CD4-positive, alpha-beta T cell (primary cell): ENCODE results near the gene PAX5. TPM values are rescaled to one million over a fixed set of nuclear protein-coding genes. Genes with fewer than 3 reads are reported as not detected.

Experiments used
- ATAC-seq: fragments of 200-7000 bp; cut with Tn5 transposase; one replicate; pipeline ENCODE4 v1.10.0; 2022; ENCODE audit warnings: mild to moderate bottlenecking; ENCODE audit not compliant: poor library complexity
- CTCF ChIA-PET: fragments of 350-600 bp; sonication (Branson Sonifier 250); formaldehyde crosslinking; loops from one replicate; lab custom pipeline; 2021; ENCODE audit warnings: antibody characterized with exemption, inconsistent platforms; lab: Charles Lee
- POLR2A ChIA-PET: fragments of 350-600 bp; sonication (Branson Sonifier 250); formaldehyde crosslinking; loops from one replicate; lab custom pipeline; 2021; ENCODE audit warnings: antibody characterized with exemption, inconsistent platforms; lab: Charles Lee
- DNase-seq, 14 experiments: peaks; one replicate each; pipeline ENCODE4 v3.0.0-alpha.2; 2013 to 2020; ENCODE audit warnings: mixed read lengths in 2 of 14
- H3K27ac ChIP-seq, 2 donors: one replicate each; pipeline versions ENCODE4 v1.5.1 to v1.7.0; 2013; ENCODE audit warnings: low read length in 2 of 2, low read depth in 1 of 2, mild to moderate bottlenecking in 1 of 2
- H3K27me3 ChIP-seq, 2 experiments: 1 replicate in 1 of 2; 2 replicates in 1 of 2; pipeline versions ENCODE4 v1.6.1 to v1.7.0; 2013; ENCODE audit warnings: low read length in 2 of 2, control low read depth in 1 of 2, mild to moderate bottlenecking in 1 of 2, moderate library complexity in 1 of 2; ENCODE audit not compliant: insufficient read depth in 2 of 2, control insufficient read depth in 1 of 2
- H3K36me3 ChIP-seq: one replicate; pipeline ENCODE4 v1.6.1; 2013; ENCODE audit warnings: low read length, control low read depth; ENCODE audit not compliant: insufficient read depth
- H3K4me1 ChIP-seq: one replicate; pipeline ENCODE4 v1.6.1; 2013; ENCODE audit warnings: low read length, control low read depth; ENCODE audit not compliant: insufficient read depth
- H3K4me3 ChIP-seq: one replicate; pipeline ENCODE4 v1.5.1; 2013; ENCODE audit warnings: mild to moderate bottlenecking, low read length, moderate library complexity
- H3K9me3 ChIP-seq, 2 experiments: 1 replicate in 1 of 2; 2 replicates in 1 of 2; pipeline versions ENCODE4 v1.6.1 to v1.7.0; 2013; ENCODE audit warnings: low read length in 2 of 2, mild to moderate bottlenecking in 2 of 2, control low read depth in 1 of 2, moderate library complexity in 1 of 2; ENCODE audit not compliant: control insufficient read depth in 1 of 2, insufficient read depth in 1 of 2
- H3K27ac Mint-ChIP-seq: one replicate; pipeline ENCODE4 v1.8.0; 2020; ENCODE audit warnings: mixed read lengths
- H3K27me3 Mint-ChIP-seq: one replicate; pipeline ENCODE4 v1.8.0; 2021; ENCODE audit warnings: mixed read lengths
- H3K36me3 Mint-ChIP-seq: one replicate; pipeline ENCODE4 v1.8.0; 2021; ENCODE audit warnings: low read depth, mixed read lengths
- H3K4me1 Mint-ChIP-seq: one replicate; pipeline ENCODE4 v1.8.0; 2021; ENCODE audit warnings: low read depth, mixed read lengths
- H3K4me3 Mint-ChIP-seq: one replicate; pipeline ENCODE4 v1.8.0; 2020; ENCODE audit warnings: mild to moderate bottlenecking, mixed read lengths
- H3K9me3 Mint-ChIP-seq: one replicate; pipeline ENCODE4 v1.8.0; 2020; ENCODE audit warnings: mixed read lengths
- intact Hi-C, 2 experiments: fragments of 100-400 bp; cut with DNase I in 1 of 2; cut with micrococcal nuclease in 1 of 2; formaldehyde crosslinking; loops; one replicate each; pipeline versions ENCODE4 v1.15.1 to v1.9.0; 2023 to 2025; cut with DNase I, micrococcal nuclease
- total RNA-seq, 174 experiments: library from RNA in 2 of 174; stranded (reverse) in 2 of 174; gene quantifications; one replicate each; pipeline ENCODE4 v1.2.3 and lab custom pipeline; 2021 to 2026
- TF ChIP-seq, protein P1 (sequence below): fragments of 200-600 bp; IDR thresholded peaks from one replicate; pipeline ENCODE4 v1.8.0; 2022; ENCODE audit warnings: antibody characterized with exemption, mild to moderate bottlenecking

The PAX5 gene
- total RNA-seq, 2 experiments from 2014 or later: 0.03 to 0.11 TPM

GRCh38 chr9:36880075-36880474 is 154.0 kb downstream of the PAX5 start:
- H3K4me3 ChIP-seq: no peak overlapping the region
- no peaks in the 10 kb centered on the region for H3K36me3 Mint-ChIP-seq
- no peak for DNase-seq
- ChIA-PET POLR2A (no interaction called here), CTCF (no interaction called here)
- no peaks in the 10 kb centered on the region for H3K9me3 ChIP-seq
- ATAC-seq: no peak
- no peaks in the 10 kb centered on the region for H3K36me3 ChIP-seq
- H3K4me1 ChIP-seq: no peaks in the 10 kb centered on the region
- no peaks in the 10 kb centered on the region for H3K4me1 Mint-ChIP-seq
- TF ChIP-seq, protein P1, sequence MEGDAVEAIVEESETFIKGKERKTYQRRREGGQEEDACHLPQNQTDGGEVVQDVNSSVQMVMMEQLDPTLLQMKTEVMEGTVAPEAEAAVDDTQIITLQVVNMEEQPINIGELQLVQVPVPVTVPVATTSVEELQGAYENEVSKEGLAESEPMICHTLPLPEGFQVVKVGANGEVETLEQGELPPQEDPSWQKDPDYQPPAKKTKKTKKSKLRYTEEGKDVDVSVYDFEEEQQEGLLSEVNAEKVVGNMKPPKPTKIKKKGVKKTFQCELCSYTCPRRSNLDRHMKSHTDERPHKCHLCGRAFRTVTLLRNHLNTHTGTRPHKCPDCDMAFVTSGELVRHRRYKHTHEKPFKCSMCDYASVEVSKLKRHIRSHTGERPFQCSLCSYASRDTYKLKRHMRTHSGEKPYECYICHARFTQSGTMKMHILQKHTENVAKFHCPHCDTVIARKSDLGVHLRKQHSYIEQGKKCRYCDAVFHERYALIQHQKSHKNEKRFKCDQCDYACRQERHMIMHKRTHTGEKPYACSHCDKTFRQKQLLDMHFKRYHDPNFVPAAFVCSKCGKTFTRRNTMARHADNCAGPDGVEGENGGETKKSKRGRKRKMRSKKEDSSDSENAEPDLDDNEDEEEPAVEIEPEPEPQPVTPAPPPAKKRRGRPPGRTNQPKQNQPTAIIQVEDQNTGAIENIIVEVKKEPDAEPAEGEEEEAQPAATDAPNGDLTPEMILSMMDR: no peak
- no peak overlapping the region for H3K27ac Mint-ChIP-seq
- no peaks in the 10 kb centered on the region for H3K27me3 ChIP-seq
- H3K4me3 Mint-ChIP-seq: no peak overlapping the region
- no peaks in the 10 kb centered on the region for H3K9me3 Mint-ChIP-seq
- intact Hi-C loops: no loop called here
- no peak overlapping the region for H3K27ac ChIP-seq
- H3K27me3 Mint-ChIP-seq: peaks cover 16% of the 10 kb centered on the region

- Histone ChIP-seq H3K36me3 (no peaks in the 10 kb centered on the region), H3K9me3 (no peaks in the 10 kb centered on the region), H3K4me1 (no peaks in the 10 kb centered on the region), H3K27me3 (no peaks in the 10 kb centered on the region), H3K4me3 (no peak overlapping the region), H3K27ac (no peak overlapping the region)
- no peaks in the 10 kb centered on the region for H3K36me3 Mint-ChIP-seq
- TF ChIP-seq, protein P1: no peak
- DNase-seq: no peak
- no peak for ATAC-seq
- H3K9me3 Mint-ChIP-seq: no peaks in the 10 kb centered on the region
- no peaks in the 10 kb centered on the region for H3K4me1 Mint-ChIP-seq
- H3K27me3 Mint-ChIP-seq: peaks cover 12% of the 10 kb centered on the region
- intact Hi-C loops: loop anchor here in 1 of 2 experiments (10.0 kb wide), 2 partner anchors 486 to 626 kb away; no protein-coding TSS in a partner anchor
- CTCF ChIA-PET: no interaction called here
- no peak overlapping the region for H3K27ac Mint-ChIP-seq
- POLR2A ChIA-PET: no interaction called here
- H3K4me3 Mint-ChIP-seq: no peak overlapping the region
Observed at GRCh38 chr9:36878986-36879982, 154.8 kb downstream of the PAX5 start.

GRCh38 chr9:36877239-36877638 is 156.8 kb downstream of the PAX5 start:
- H3K27me3 ChIP-seq: no peaks in the 10 kb centered on the region
- Mint-ChIP-seq H3K9me3 (no peaks in the 10 kb centered on the region), H3K27me3 (peaks cover 5% of the 10 kb centered on the region), H3K36me3 (no peaks in the 10 kb centered on the region), H3K27ac (no peak overlapping the region), H3K4me3 (no peak overlapping the region), H3K4me1 (no peaks in the 10 kb centered on the region)
- H3K4me1 ChIP-seq: no peaks in the 10 kb centered on the region
- H3K36me3 ChIP-seq: no peaks in the 10 kb centered on the region
- no peaks in the 10 kb centered on the region for H3K9me3 ChIP-seq
- no peak overlapping the region for H3K27ac ChIP-seq
- DNase-seq (no peak), ATAC-seq (no peak)
- ChIA-PET CTCF (no interaction called here), POLR2A (no interaction called here)
- no peak overlapping the region for H3K4me3 ChIP-seq
- intact Hi-C loops: loop anchor here in 1 of 2 experiments (10.0 kb wide), 2 partner anchors 488 to 628 kb away; no protein-coding TSS in a partner anchor
- TF ChIP-seq, protein P1: no peak
